Lung (tissue), 12 donors: ENCODE measurements around the gene CFAP119. TPM values are rescaled to one million over a fixed set of nuclear protein-coding genes. Genes with fewer than 3 reads are reported as not detected.

Experiments used
- ATAC-seq: fragments of 200-7000 bp; cut with Tn5 transposase; one replicate; pipeline ENCODE4 v1.9.1; 2020; ENCODE audit warnings: moderate number of reproducible peaks; ENCODE audit not compliant: insufficient read depth, low FRiP score
- DNase-seq, 3 donors: peaks; one replicate each; pipeline ENCODE4 v3.0.0-alpha.2; 2013 to 2017
- H3K27ac ChIP-seq, 2 donors: one replicate each; pipeline ENCODE4 v1.5.1; 2013; ENCODE audit warnings: mild to moderate bottlenecking in 2 of 2, moderate library complexity in 2 of 2, control low read depth in 1 of 2, inconsistent platforms in 1 of 2, low read depth in 1 of 2, low read length in 1 of 2
- H3K27me3 ChIP-seq, 3 donors: one replicate each; pipeline ENCODE4 v1.5.1; 2013; ENCODE audit warnings: low read length in 2 of 3; ENCODE audit not compliant: control insufficient read depth in 3 of 3, insufficient read depth in 3 of 3
- H3K36me3 ChIP-seq, 4 donors: one replicate each; pipeline ENCODE4 v1.5.1; 2013; ENCODE audit warnings: low read length in 4 of 4, mild to moderate bottlenecking in 1 of 4, moderate library complexity in 1 of 4; ENCODE audit not compliant: control insufficient read depth in 4 of 4, insufficient read depth in 4 of 4
- H3K4me1 ChIP-seq, 5 donors: one replicate each; pipeline ENCODE4 v1.5.1; 2013; ENCODE audit warnings: low read length in 5 of 5, mild to moderate bottlenecking in 2 of 5, moderate library complexity in 1 of 5; ENCODE audit not compliant: control insufficient read depth in 5 of 5, insufficient read depth in 5 of 5
- H3K4me3 ChIP-seq: one replicate; pipeline ENCODE4 v1.5.1; 2013; ENCODE audit warnings: mild to moderate bottlenecking, control low read depth, moderate library complexity
- H3K9ac ChIP-seq, 2 donors: one replicate each; pipeline ENCODE4 v1.5.1; 2013; ENCODE audit warnings: low read length in 2 of 2, control low read depth in 1 of 2; ENCODE audit not compliant: insufficient read depth in 1 of 2
- H3K9me3 ChIP-seq, 4 donors: one replicate each; pipeline ENCODE4 v1.5.1; 2013; ENCODE audit warnings: low read length in 3 of 4, mild to moderate bottlenecking in 1 of 4, moderate library complexity in 1 of 4; ENCODE audit not compliant: control insufficient read depth in 4 of 4, insufficient read depth in 3 of 4
- WGBS, 2 donors: extraction: QIAGEN DNeasy Blood & Tissue Kit; methylation state at CpG; one replicate each; pipeline ENCODE4 v1.1.7; 2013; 5-methylcytosine and 5-hydroxymethylcytosine counted together
- polyA plus RNA-seq, 2 donors: library from polyadenylated mRNA; stranded (reverse); fragments of 200-250 nt; gene quantifications; one replicate each; pipeline ENCODE4 v1.2.1, GENCODE V29; 2013
- total RNA-seq, 2 donors: library from RNA; depleted of rRNA in 1 of 2; stranded (reverse); fragments of >200 nt in 1 of 2; gene quantifications; one replicate each; pipeline ENCODE4 v1.2.1, GENCODE V29; 2014 to 2021
- TF ChIP-seq, protein P1 (sequence below): IDR thresholded peaks from 2 replicates; pipeline ENCODE4 v1.5.1; 2012; ENCODE audit warnings: mild to moderate bottlenecking; ENCODE audit errors: control extremely low read depth, extremely low read depth
- donor health status: control.
- donor health status: control.
- donor health status: Bipolar disorder and iron deficiency.
- donor health status: healthy.
- donor health status: DM: yes; HTN: yes; CAD: no.

The CFAP119 gene
- total and polyA plus RNA-seq, 4 donors: 7.3 to 29.5 (median 16.7) TPM

- Histone ChIP-seq H3K4me3 (peak overlapping the region; percentile 93), H3K9ac (peak overlapping the region in 1 of 2 donors; percentile 76), H3K9me3 (no peaks in the 10 kb centered on the region), H3K4me1 (peaks cover 0 to 11% (median 4%) of the 10 kb centered on the region in 5 donors), H3K36me3 (peaks cover 3 to 17% (median 11%) of the 10 kb centered on the region in 4 donors), H3K27me3 (no peaks in the 10 kb centered on the region), H3K27ac (peak overlapping the region; percentile 89 to 93)
- ATAC-seq (no peak), DNase-seq (no peak)
- TF ChIP-seq, protein P1, sequence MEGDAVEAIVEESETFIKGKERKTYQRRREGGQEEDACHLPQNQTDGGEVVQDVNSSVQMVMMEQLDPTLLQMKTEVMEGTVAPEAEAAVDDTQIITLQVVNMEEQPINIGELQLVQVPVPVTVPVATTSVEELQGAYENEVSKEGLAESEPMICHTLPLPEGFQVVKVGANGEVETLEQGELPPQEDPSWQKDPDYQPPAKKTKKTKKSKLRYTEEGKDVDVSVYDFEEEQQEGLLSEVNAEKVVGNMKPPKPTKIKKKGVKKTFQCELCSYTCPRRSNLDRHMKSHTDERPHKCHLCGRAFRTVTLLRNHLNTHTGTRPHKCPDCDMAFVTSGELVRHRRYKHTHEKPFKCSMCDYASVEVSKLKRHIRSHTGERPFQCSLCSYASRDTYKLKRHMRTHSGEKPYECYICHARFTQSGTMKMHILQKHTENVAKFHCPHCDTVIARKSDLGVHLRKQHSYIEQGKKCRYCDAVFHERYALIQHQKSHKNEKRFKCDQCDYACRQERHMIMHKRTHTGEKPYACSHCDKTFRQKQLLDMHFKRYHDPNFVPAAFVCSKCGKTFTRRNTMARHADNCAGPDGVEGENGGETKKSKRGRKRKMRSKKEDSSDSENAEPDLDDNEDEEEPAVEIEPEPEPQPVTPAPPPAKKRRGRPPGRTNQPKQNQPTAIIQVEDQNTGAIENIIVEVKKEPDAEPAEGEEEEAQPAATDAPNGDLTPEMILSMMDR: no peak
- 46 to 49% methylated on average over 11 of the region's 11 CpGs for WGBS, 2 donors
These were observed 25.9 kb upstream of the CFAP119 start for GRCh38 chr16:30787613-30788378.

DNA sequence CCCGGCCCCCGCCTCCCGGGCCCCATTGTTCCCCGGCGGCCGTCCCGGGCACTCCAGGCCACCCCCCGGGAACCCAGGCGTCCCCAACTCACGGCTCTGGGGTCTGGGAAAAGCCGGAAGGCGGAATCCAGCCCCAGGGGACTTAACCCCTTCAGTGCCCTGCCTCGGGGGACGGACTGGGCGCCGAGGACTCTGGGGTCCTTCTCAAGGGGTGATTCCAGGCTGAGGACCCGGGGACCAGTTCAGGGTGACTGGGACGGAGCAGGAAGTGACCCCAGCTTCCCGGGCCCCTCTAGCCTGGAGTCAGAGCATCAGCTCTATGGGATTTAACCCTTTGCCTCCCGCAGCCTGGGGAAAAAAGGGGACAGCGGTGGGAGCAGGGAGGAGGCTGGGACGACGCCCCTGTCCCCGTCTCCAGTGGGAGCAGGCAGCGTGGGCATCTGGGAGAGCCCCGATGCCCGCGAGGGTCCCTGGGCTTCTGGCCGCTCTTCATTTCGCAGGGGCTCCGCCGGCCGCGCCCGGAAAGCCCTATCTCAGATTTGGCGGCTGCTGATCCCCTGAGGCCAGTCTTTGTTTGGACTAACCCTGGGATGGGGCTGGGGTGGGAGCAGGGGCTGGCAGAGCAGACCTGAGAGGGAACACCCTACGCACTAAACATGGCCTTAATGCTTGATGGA is 25.2 kb upstream of the CFAP119 start, which contains the start of gene ZNF629:
ZNF629 (minus strand) TSS at position 270 of the 677 bp plus-strand sequence. CDS start 2,723 bp downstream, outside the sequence.
- Histone ChIP-seq H3K9me3 (no peaks in the 10 kb centered on the region), H3K36me3 (peaks cover 4 to 25% (median 14%) of the 10 kb centered on the region in 4 donors), H3K9ac (peak within 1 kb of the TSS; percentile 28 to 76), H3K4me3 (peak within 1 kb of the TSS; percentile 93), H3K27me3 (no peaks in the 10 kb centered on the region), H3K27ac (peak within 1 kb of the TSS; percentile 89 to 93), H3K4me1 (peaks cover 0 to 11% (median 4%) of the 10 kb centered on the region in 5 donors)
- DNase-seq (peak; percentile 83 to 90 (median 90)), ATAC-seq (peak; percentile 84)
- TF ChIP-seq, protein P1: no peak
- WGBS, 2 donors: 1% methylated on average over 37 of the region's 37 CpGs

GRCh38 chr16:30786115-30786935 is 24.5 kb upstream of the CFAP119 start:
- DNase-seq (peak; percentile 60 to 68 (median 65)), ATAC-seq (peak; percentile 36)
- peaks cover 9 to 30% (median 19%) of the 10 kb centered on the region in 4 donors for H3K36me3 ChIP-seq
- TF ChIP-seq, protein P1: no peak
- H3K4me3 ChIP-seq: peak overlapping the region; percentile 93
- 4 to 6% methylated on average over 34 to 57 of the region's 57 CpGs for WGBS, 2 donors
- peak overlapping the region in 1 of 2 donors; percentile 2 for H3K9ac ChIP-seq
- no peaks in the 10 kb centered on the region for H3K27me3 ChIP-seq
- no peaks in the 10 kb centered on the region for H3K9me3 ChIP-seq
- H3K4me1 ChIP-seq: peaks cover 0 to 11% (median 4%) of the 10 kb centered on the region in 5 donors
- H3K27ac ChIP-seq: peak overlapping the region; percentile 89 to 93
